Body of pancreas (tissue), 4 donors: ENCODE data around the gene FCAMR. TPM values are rescaled to one million over a fixed set of nuclear protein-coding genes. Genes with fewer than 3 reads are reported as not detected.

Experiments
- ATAC-seq: fragments of 150-250 bp; one replicate; pipeline ENCODE4 v1.9.1; 2016
- DNase-seq, 4 donors: peaks; one replicate each; pipeline ENCODE4 v3.0.0-alpha.2; 2019
- H3K27ac ChIP-seq, 4 donors: fragments of 200-600 bp; sonication (generic); 1 replicate in 3 of 4; 2 replicates in 1 of 4; pipeline versions ENCODE4 v1.5.1 to v1.6.1; 2016 to 2019; ENCODE audit warnings: mild to moderate bottlenecking in 1 of 4, mixed read lengths in 1 of 4, moderate library complexity in 1 of 4
- H3K27me3 ChIP-seq, 2 donors: fragments of 200-600 bp; sonication (generic); one replicate each; pipeline ENCODE4 v1.6.0; 2016; ENCODE audit warnings: mild to moderate bottlenecking in 1 of 2
- H3K36me3 ChIP-seq, 2 donors: fragments of 200-600 bp; sonication (generic); replicated peaks in 1 of 2; 2 replicates each; pipeline ENCODE4 v1.5.1; 2016; ENCODE audit warnings: low read depth in 2 of 2; ENCODE audit not compliant: insufficient read depth in 1 of 2
- H3K4me1 ChIP-seq: fragments of 200-600 bp; sonication (generic); one replicate; pipeline ENCODE4 v1.6.0; 2016
- H3K4me3 ChIP-seq, 2 donors: fragments of 200-600 bp; sonication (generic); 1 replicate in 1 of 2; 2 replicates in 1 of 2; pipeline ENCODE4 v1.5.1; 2016 to 2019
- H3K9me3 ChIP-seq, 3 donors: fragments of 200-600 bp; sonication (generic); 1 replicate in 2 of 3; 2 replicates in 1 of 3; pipeline ENCODE4 v1.5.1; 2016
- CTCF ChIP-seq, 7 experiments: fragments of 450-650 bp in 4 of 7; fragments of 200-600 bp in 3 of 7; sonication (generic) in 3 of 7; IDR thresholded peaks; one replicate each; pipeline ENCODE4 v1.5.1; 2016 to 2019; ENCODE audit warnings: antibody characterized with exemption in 7 of 7
- POLR2A ChIP-seq, 3 donors: fragments of 450-650 bp; IDR thresholded peaks; one replicate each; pipeline ENCODE4 v1.6.1; 2016; ENCODE audit warnings: antibody characterized with exemption in 3 of 3, mild to moderate bottlenecking in 2 of 3
- WGBS, 2 donors: methylation state at CpG; one replicate each; pipeline ENCODE4 v1.1.5; 2017; 5-methylcytosine and 5-hydroxymethylcytosine counted together
- intact Hi-C: fragments of 100-400 bp; cut with DNase I; formaldehyde crosslinking; loops from one replicate; pipeline ENCODE4 v1.15.1; 2023
- total RNA-seq, 2 donors: library from RNA; depleted of rRNA; stranded (reverse); fragments of >200 nt; gene quantifications; one replicate each; pipeline ENCODE4 v1.1.0, GENCODE V29; 2016

Gene FCAMR
- total RNA-seq, 2 donors from 2014 or later, result not detected

GRCh38 chr1:207010726-207011125 is 40.5 kb upstream of the FCAMR start:
- no peak for DNase-seq

GRCh38 chr1:207009945-207010344 is 39.7 kb upstream of the FCAMR start:
- ATAC-seq, result no peak
- Histone ChIP-seq H3K27me3 (no peaks in the 10 kb centered on the region), H3K27ac (peak overlapping the region; percentile 53 to 84 (median 78)), H3K36me3 (no peaks in the 10 kb centered on the region), H3K4me1 (peaks cover 31% of the 10 kb centered on the region), H3K9me3 (no peaks in the 10 kb centered on the region), H3K4me3 (no peak overlapping the region)
- no peak for DNase-seq
- TF ChIP-seq POLR2A (IDR thresholded peaks at IDR 0.05) (no peak), CTCF (IDR thresholded peaks at IDR 0.05) (no peak)
- WGBS, 2 donors, result 50 to 75% methylated on average over 7 of the region's 7 CpGs
- intact Hi-C loops, result no loop called here

More at GRCh38 chr1:207010726-207011125, 40.5 kb upstream of the FCAMR start:
- Histone ChIP-seq H3K4me1 (peaks cover 23% of the 10 kb centered on the region), H3K27ac (peak overlapping the region; percentile 53 to 84 (median 78)), H3K4me3 (no peak overlapping the region), H3K9me3 (no peaks in the 10 kb centered on the region), H3K36me3 (no peaks in the 10 kb centered on the region), H3K27me3 (no peaks in the 10 kb centered on the region)
- ATAC-seq, result no peak
- WGBS, 2 donors, result 87 to 88% methylated on average over 2 of the region's 2 CpGs
- intact Hi-C loops, result no loop called here
- TF ChIP-seq CTCF (IDR thresholded peaks at IDR 0.05), result no peak
- no peak for TF ChIP-seq POLR2A (IDR thresholded peaks at IDR 0.05)

- TF ChIP-seq CTCF (IDR thresholded peaks at IDR 0.05) (no peak), POLR2A (IDR thresholded peaks at IDR 0.05) (peak in 2 of 3 donors; percentile 12 to 21)
- WGBS, 2 donors, result 73 to 79% methylated on average over 10 of the region's 10 CpGs
- peak; percentile 80 for ATAC-seq
- H3K4me1 ChIP-seq, result peaks cover 37% of the 10 kb centered on the region
- intact Hi-C loops, result no loop called here
- H3K27me3 ChIP-seq, result no peaks in the 10 kb centered on the region
- H3K27ac ChIP-seq, result peak overlapping the region; percentile 53 to 84 (median 78)
- no peak overlapping the region for H3K4me3 ChIP-seq
- no peaks in the 10 kb centered on the region for H3K9me3 ChIP-seq
- peak in 3 of 4 donors; percentile 30 to 64 (median 58) for DNase-seq
- H3K36me3 ChIP-seq, result no peaks in the 10 kb centered on the region
Measured at GRCh38 chr1:207009182-207009850, 39.1 kb upstream of the FCAMR start.

GRCh38 chr1:207007352-207008033 is 37.2 kb upstream of the FCAMR start:
- TF ChIP-seq POLR2A (IDR thresholded peaks at IDR 0.05) (peak in 1 of 3 donors; percentile 53), CTCF (IDR thresholded peaks at IDR 0.05) (no peak)
- no peak overlapping the region for H3K4me3 ChIP-seq
- peak overlapping the region; percentile 45 to 84 (median 78) for H3K27ac ChIP-seq
- ATAC-seq, result peak; percentile 80
- intact Hi-C loops, result no loop called here
- no peaks in the 10 kb centered on the region for H3K36me3 ChIP-seq
- WGBS, 2 donors, result 50 to 53% methylated on average over 5 of the region's 5 CpGs
- H3K9me3 ChIP-seq, result no peaks in the 10 kb centered on the region
- H3K27me3 ChIP-seq, result no peaks in the 10 kb centered on the region
- H3K4me1 ChIP-seq, result peaks cover 56% of the 10 kb centered on the region
- peak; percentile 69 to 81 (median 76) for DNase-seq
